NCI-H2171 (cell line): ENCODE results near the gene MOGAT2.

Source experiments
- DNase-seq: peaks from one replicate; lab custom pipeline; 2025; lab: John Stamatoyannopoulos, UW

MOGAT2 gene

DNA sequence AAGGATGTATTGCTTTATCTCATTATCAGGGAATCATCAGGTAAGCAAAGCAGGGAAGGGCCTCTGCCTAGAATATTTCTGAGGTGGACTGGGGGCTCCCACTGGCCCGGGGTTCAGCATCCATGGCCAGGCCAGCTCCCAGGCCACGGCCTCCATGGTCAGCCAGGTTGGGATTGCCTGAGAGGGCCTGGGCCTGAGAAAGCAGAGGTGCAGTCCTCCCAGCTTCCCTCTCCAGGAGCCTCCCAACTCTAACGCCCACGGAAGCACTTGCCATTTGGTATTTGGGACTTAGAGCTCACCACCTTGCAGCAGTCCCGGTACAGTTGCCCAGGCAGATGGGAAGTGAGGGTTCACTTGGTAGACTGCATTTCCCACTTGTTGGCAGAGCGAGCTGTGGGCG is 63.7 kb downstream of the MOGAT2 start:
- no peak for DNase-seq

GRCh38 chr11:75781831-75782230 is 64.2 kb downstream of the MOGAT2 start:
- no peak for DNase-seq
